ENCODE results near the gene UTP3. TPM values are rescaled to one million over a fixed set of nuclear protein-coding genes. Genes with fewer than 3 reads are reported as not detected.

UTP3 gene
- polyA plus RNA-seq, 1 experiment = 27.1 TPM

GRCh38 chr4:70667740-70668535, 20.4 kb upstream of the UTP3 start:
- Histone ChIP-seq H3K9me3 (ENCODE audit: control insufficient read depth, insufficient read depth, low read length) (no peaks in the 10 kb centered on the region), H3K27me3 (ENCODE audit: control insufficient read depth, insufficient read depth, low read length) (no peaks in the 10 kb centered on the region), H3K27ac (ENCODE audit: low read depth, low read length) (no peak overlapping the region), H3K4me3 (ENCODE audit: low read depth, low read length) (no peak overlapping the region)
- no peak for DNase-seq (ENCODE audit: low read depth, low spot score)
- TF ChIP-seq CTCF (IDR thresholded peaks at IDR 0.05; ENCODE audit: low read depth, low read length) = no peak
- ChIA-PET POLR2A (no interaction called here), CTCF (interaction anchor here (0.6 to 4.5 kb wide), 6 partner anchors 10 to 780 kb away, joined by 3 to 30 read pairs (median 4); no protein-coding TSS in a partner anchor)

GRCh38 chr4:70670332-70671014, 17.9 kb upstream of the UTP3 start:
- H3K4me3 ChIP-seq (ENCODE audit: low read depth, low read length) = no peak overlapping the region
- no peaks in the 10 kb centered on the region for H3K27me3 ChIP-seq (ENCODE audit: control insufficient read depth, insufficient read depth, low read length)
- ChIA-PET POLR2A (no interaction called here), CTCF (interaction anchor here (0.5 to 1.5 kb wide), 2 partner anchors 19 to 361 kb away, joined by 3 to 6 read pairs; no protein-coding TSS in a partner anchor)
- DNase-seq (ENCODE audit: low read depth, low spot score) = no peak
- no peak for TF ChIP-seq CTCF (IDR thresholded peaks at IDR 0.05; ENCODE audit: low read depth, low read length)
- no peak overlapping the region for H3K27ac ChIP-seq (ENCODE audit: low read depth, low read length)
- no peaks in the 10 kb centered on the region for H3K9me3 ChIP-seq (ENCODE audit: control insufficient read depth, insufficient read depth, low read length)

- no peak for TF ChIP-seq CTCF (IDR thresholded peaks at IDR 0.05; ENCODE audit: low read depth, low read length)
- Histone ChIP-seq H3K27me3 (ENCODE audit: control insufficient read depth, insufficient read depth, low read length) (no peaks in the 10 kb centered on the region), H3K4me3 (ENCODE audit: low read depth, low read length) (no peak overlapping the region), H3K9me3 (ENCODE audit: control insufficient read depth, insufficient read depth, low read length) (no peaks in the 10 kb centered on the region), H3K27ac (ENCODE audit: low read depth, low read length) (no peak overlapping the region)
- CTCF ChIA-PET = interaction anchor here (1.5 to 1.6 kb wide), 2 partner anchors 16 to 19 kb away, joined by 6 read pairs; no protein-coding TSS in a partner anchor
- POLR2A ChIA-PET = interaction anchor here (0.5 kb wide), 1 partner anchor 65 kb away, joined by 3 read pairs; no protein-coding TSS in a partner anchor
- no peak for DNase-seq (ENCODE audit: low read depth, low spot score)
These were observed 17.2 kb upstream of the UTP3 start for GRCh38 chr4:70671091-70671490.

GRCh38 chr4:70674191-70674590, 14.1 kb upstream of the UTP3 start:
- ChIA-PET CTCF (interaction anchor here (0.8 to 1.8 kb wide), 3 partner anchors 9 to 22 kb away, joined by 3 to 5 read pairs (median 4); no protein-coding TSS in a partner anchor), POLR2A (no interaction called here)
- Histone ChIP-seq H3K9me3 (ENCODE audit: control insufficient read depth, insufficient read depth, low read length) (no peaks in the 10 kb centered on the region), H3K4me3 (ENCODE audit: low read depth, low read length) (no peak overlapping the region), H3K27me3 (ENCODE audit: control insufficient read depth, insufficient read depth, low read length) (no peaks in the 10 kb centered on the region), H3K27ac (ENCODE audit: low read depth, low read length) (no peak overlapping the region)
- no peak for DNase-seq (ENCODE audit: low read depth, low spot score)
- TF ChIP-seq CTCF (IDR thresholded peaks at IDR 0.05; ENCODE audit: low read depth, low read length) = no peak

GRCh38 chr4:70674731-70675130, 13.6 kb upstream of the UTP3 start:
- no peak overlapping the region for H3K4me3 ChIP-seq (ENCODE audit: low read depth, low read length)
- TF ChIP-seq CTCF (IDR thresholded peaks at IDR 0.05; ENCODE audit: low read depth, low read length) = no peak
- no peaks in the 10 kb centered on the region for H3K9me3 ChIP-seq (ENCODE audit: control insufficient read depth, insufficient read depth, low read length)
- no peaks in the 10 kb centered on the region for H3K27me3 ChIP-seq (ENCODE audit: control insufficient read depth, insufficient read depth, low read length)
- POLR2A ChIA-PET = no interaction called here
- no peak overlapping the region for H3K27ac ChIP-seq (ENCODE audit: low read depth, low read length)
- no peak for DNase-seq (ENCODE audit: low read depth, low spot score)
- CTCF ChIA-PET = interaction anchor here (1.7 to 1.8 kb wide), 2 partner anchors 13 to 23 kb away, joined by 3 to 5 read pairs; no protein-coding TSS in a partner anchor

Data from AG04450 (cell line).